OCI-LY7 (cell line): ENCODE data around the gene LTBP2.

Experiments
- EZH2phosphoT487 ChIP-seq: fragments of 200-600 bp; sonication (generic); IDR thresholded peaks from 2 replicates; pipeline ENCODE4 v1.6.1; 2018; ENCODE audit warnings: low read depth, borderline replicate concordance, mild to moderate bottlenecking, mixed run types, antibody characterized with exemption, low read length, moderate library complexity, mixed read lengths
- TF ChIP-seq, protein P1 (sequence below): fragments of 200-600 bp; sonication (generic); conservative IDR thresholded peaks from 2 replicates; pipeline ENCODE4 v1.5.1; 2014; ENCODE audit warnings: mild to moderate bottlenecking, antibody characterized with exemption, low read length, moderate library complexity, mixed read lengths

DNA sequence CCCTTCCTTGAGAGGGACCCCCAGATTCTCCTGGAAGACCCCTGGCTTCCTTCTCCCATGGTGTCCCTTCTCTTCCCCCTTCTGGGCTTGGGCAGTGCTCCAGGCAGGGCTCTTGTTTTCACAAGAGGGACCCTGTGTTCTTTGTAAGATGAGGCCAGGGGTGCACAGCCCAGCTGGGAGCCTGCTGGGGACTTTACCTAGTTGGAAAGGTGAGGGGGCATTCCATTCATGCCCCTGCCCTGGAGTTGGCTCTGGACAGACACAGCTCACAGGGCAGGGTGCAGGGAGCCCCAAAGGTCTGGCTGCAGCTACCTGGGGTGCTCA lies 87.3 kb downstream of the LTBP2 start:
- no peak for TF ChIP-seq EZH2phosphoT487
- TF ChIP-seq, protein P1, sequence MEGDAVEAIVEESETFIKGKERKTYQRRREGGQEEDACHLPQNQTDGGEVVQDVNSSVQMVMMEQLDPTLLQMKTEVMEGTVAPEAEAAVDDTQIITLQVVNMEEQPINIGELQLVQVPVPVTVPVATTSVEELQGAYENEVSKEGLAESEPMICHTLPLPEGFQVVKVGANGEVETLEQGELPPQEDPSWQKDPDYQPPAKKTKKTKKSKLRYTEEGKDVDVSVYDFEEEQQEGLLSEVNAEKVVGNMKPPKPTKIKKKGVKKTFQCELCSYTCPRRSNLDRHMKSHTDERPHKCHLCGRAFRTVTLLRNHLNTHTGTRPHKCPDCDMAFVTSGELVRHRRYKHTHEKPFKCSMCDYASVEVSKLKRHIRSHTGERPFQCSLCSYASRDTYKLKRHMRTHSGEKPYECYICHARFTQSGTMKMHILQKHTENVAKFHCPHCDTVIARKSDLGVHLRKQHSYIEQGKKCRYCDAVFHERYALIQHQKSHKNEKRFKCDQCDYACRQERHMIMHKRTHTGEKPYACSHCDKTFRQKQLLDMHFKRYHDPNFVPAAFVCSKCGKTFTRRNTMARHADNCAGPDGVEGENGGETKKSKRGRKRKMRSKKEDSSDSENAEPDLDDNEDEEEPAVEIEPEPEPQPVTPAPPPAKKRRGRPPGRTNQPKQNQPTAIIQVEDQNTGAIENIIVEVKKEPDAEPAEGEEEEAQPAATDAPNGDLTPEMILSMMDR = no peak
